Stimulated activated CD8-positive, alpha-beta memory T cell treated with anti-CD3 and anti-CD28 coated beads, Interleukin-12 subunit alpha, Interleukin-12 subunit beta, amount 100 ng/mL, for 24 hours (primary cell): ENCODE data around the gene INO80C.
A peak's percentile ranks its signal among the peaks of the same experiment; 100 is the strongest.
"Not testable (repeated sequence)": the region's sequence is repeated elsewhere in the genome, so short reads cannot be mapped to it uniquely, and the experiment has no call there.

ENCODE experiments used
- DNase-seq: peaks from one replicate; pipeline ENCODE4 v3.0.0-alpha.2; 2020; ENCODE audit errors: extremely low read depth

INO80C gene

GRCh38 chr18:35489281-35489680 lies 8.5 kb downstream of the INO80C start:
- DNase-seq, result not testable (repeated sequence)

GRCh38 chr18:35488396-35488795 lies 9.4 kb downstream of the INO80C start:
- not testable (repeated sequence) for DNase-seq

GRCh38 chr18:35487525-35487924 lies 10.2 kb downstream of the INO80C start:
- DNase-seq, result not testable (repeated sequence)

GRCh38 chr18:35485852-35486251 lies 11.9 kb downstream of the INO80C start:
- DNase-seq, result no peak

GRCh38 chr18:35484034-35484433 lies 13.7 kb downstream of the INO80C start:
- no peak for DNase-seq

- no peak for DNase-seq
Observed at GRCh38 chr18:35481960-35482366, 15.8 kb downstream of the INO80C start.

- DNase-seq, result no peak
Observed at GRCh38 chr18:35479911-35480586, 17.7 kb downstream of the INO80C start.

- peak; percentile 24 for DNase-seq
Observed at GRCh38 chr18:35478520-35479435, 19.0 kb downstream of the INO80C start.

GRCh38 chr18:35477974-35478373 lies 19.8 kb downstream of the INO80C start:
- DNase-seq, result no peak

- DNase-seq, result no peak
Observed at GRCh38 chr18:35477497-35477896, 20.3 kb downstream of the INO80C start.

GRCh38 chr18:35474884-35475283 lies 22.9 kb downstream of the INO80C start:
- no peak for DNase-seq

GRCh38 chr18:35473562-35473961 lies 24.2 kb downstream of the INO80C start:
- no peak for DNase-seq

GRCh38 chr18:35470435-35470834 lies 27.3 kb downstream of the INO80C start:
- DNase-seq, result no peak

- no peak for DNase-seq
Observed at GRCh38 chr18:35469725-35470124, 28.0 kb downstream of the INO80C start.

- no peak for DNase-seq
Observed at GRCh38 chr18:35468711-35469110, 29.0 kb downstream of the INO80C start.

GRCh38 chr18:35467624-35468016 lies 30.1 kb downstream of the INO80C start:
- DNase-seq, result no peak

- DNase-seq, result no peak
Observed at GRCh38 chr18:35466815-35467623, 30.7 kb downstream of the INO80C start.

- no peak for DNase-seq
Observed at GRCh38 chr18:35466334-35466733, 31.4 kb downstream of the INO80C start.

- no peak for DNase-seq
Observed at GRCh38 chr18:35465329-35465728, 32.4 kb downstream of the INO80C start.

- DNase-seq, result no peak
Observed at GRCh38 chr18:35464831-35465279, 32.9 kb downstream of the INO80C start.

GRCh38 chr18:35463827-35464226 lies 33.9 kb downstream of the INO80C start:
- no peak for DNase-seq

- no peak for DNase-seq
Observed at GRCh38 chr18:35463050-35463449, 34.7 kb downstream of the INO80C start.
